DOHH2 (cell line): ENCODE results near the gene RPL36A.

Experiments
- EZH2phosphoT487 ChIP-seq: fragments of 200-600 bp; sonication (generic); IDR thresholded peaks from 2 replicates; pipeline ENCODE4 v1.6.1; 2017; ENCODE audit warnings: borderline replicate concordance, mild to moderate bottlenecking, antibody characterized with exemption, low read length, moderate library complexity, mixed read lengths
- TF ChIP-seq, protein P1 (sequence below): fragments of 200-600 bp; sonication (generic); IDR thresholded peaks from one replicate; pipeline ENCODE4 v1.5.1; 2014; ENCODE audit warnings: antibody characterized with exemption, mild to moderate bottlenecking, low read depth, low read length; ENCODE audit not compliant: poor library complexity, severe bottlenecking

DNA sequence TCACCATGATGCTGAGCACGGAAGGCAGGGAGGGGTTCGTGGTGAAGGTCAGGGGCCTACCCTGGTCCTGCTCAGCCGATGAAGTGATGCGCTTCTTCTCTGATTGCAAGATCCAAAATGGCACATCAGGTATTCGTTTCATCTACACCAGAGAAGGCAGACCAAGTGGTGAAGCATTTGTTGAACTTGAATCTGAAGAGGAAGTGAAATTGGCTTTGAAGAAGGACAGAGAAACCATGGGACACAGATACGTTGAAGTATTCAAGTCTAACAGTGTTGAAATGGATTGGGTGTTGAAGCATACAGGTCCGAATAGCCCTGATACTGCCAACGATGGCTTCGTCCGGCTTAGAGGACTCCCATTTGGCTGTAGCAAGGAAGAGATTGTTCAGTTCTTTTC lies 21.2 kb downstream of the RPL36A start:
- TF ChIP-seq, protein P1, sequence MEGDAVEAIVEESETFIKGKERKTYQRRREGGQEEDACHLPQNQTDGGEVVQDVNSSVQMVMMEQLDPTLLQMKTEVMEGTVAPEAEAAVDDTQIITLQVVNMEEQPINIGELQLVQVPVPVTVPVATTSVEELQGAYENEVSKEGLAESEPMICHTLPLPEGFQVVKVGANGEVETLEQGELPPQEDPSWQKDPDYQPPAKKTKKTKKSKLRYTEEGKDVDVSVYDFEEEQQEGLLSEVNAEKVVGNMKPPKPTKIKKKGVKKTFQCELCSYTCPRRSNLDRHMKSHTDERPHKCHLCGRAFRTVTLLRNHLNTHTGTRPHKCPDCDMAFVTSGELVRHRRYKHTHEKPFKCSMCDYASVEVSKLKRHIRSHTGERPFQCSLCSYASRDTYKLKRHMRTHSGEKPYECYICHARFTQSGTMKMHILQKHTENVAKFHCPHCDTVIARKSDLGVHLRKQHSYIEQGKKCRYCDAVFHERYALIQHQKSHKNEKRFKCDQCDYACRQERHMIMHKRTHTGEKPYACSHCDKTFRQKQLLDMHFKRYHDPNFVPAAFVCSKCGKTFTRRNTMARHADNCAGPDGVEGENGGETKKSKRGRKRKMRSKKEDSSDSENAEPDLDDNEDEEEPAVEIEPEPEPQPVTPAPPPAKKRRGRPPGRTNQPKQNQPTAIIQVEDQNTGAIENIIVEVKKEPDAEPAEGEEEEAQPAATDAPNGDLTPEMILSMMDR = no peak
- TF ChIP-seq EZH2phosphoT487 = no peak
